K562 (cell line): ENCODE results near the gene IGF2BP3. TPM values are rescaled to one million over a fixed set of nuclear protein-coding genes. Genes with fewer than 3 reads are reported as not detected.

Source experiments
- DPF2 ChIP-seq: fragments of 450-650 bp; IDR thresholded peaks from 2 replicates; pipeline ENCODE4 v1.6.1; 2016
- KHSRP ChIP-seq: fragments of 450-650 bp; IDR thresholded peaks from 2 replicates; pipeline ENCODE4 v1.6.1; 2017
- TEAD1 ChIP-seq, 2 experiments: fragments of 450-650 bp in 1 of 2; sonication (generic) in 1 of 2; formaldehyde crosslinking; IDR thresholded peaks; 2 replicates each; pipeline versions ENCODE4 v1.4.0 to v1.8.0; 2020 to 2022; ENCODE audit warnings: mild to moderate bottlenecking in 2 of 2, missing genetic modification reagents in 1 of 2
- TSC22D4 ChIP-seq: fragments of 450-650 bp; IDR thresholded peaks from 2 replicates; pipeline ENCODE4 v1.6.1; 2016; ENCODE audit warnings: missing genetic modification characterization, missing biosample characterization, control low read depth
- ZNF121 ChIP-seq: sonication (generic); formaldehyde crosslinking; conservative IDR thresholded peaks from 2 replicates; pipeline ENCODE4 v1.8.0; 2022; ENCODE audit warnings: missing genetic modification reagents
- ZNF668 ChIP-seq: fragments of 250-450 bp; sonication (Bioruptor Pico); IDR thresholded peaks from 2 replicates; pipeline ENCODE4 v1.8.0; 2022; ENCODE audit warnings: mild to moderate bottlenecking, inconsistent platforms
- ZNF696 ChIP-seq: fragments of 250-450 bp; sonication (Bioruptor Pico); conservative IDR thresholded peaks from 2 replicates; pipeline ENCODE4 v1.4.0; 2020; ENCODE audit warnings: mild to moderate bottlenecking, moderate library complexity
- polyA plus RNA-seq, 8 experiments: library from polyadenylated mRNA; depleted of rRNA in 4 of 8; stranded (reverse) in 5 of 8; unstranded in 3 of 8; fragments of >200 nt; fragmentation: Nextera tagmentation in 2 of 8; fragmentation: Illumina TruSeq in 1 of 8; extraction: Ambion mirVana in 2 of 8; extraction: Trizol in 1 of 8; gene quantifications; 2 replicates each; pipeline versions ENCODE4 v1.2.1 to v1.2.3, GENCODE V29; 2011 to 2014; ENCODE audit warnings: inconsistent platforms in 1 of 8, missing spikeins in 1 of 8
- total RNA-seq, 7 experiments: library from RNA; depleted of rRNA in 6 of 7; stranded (reverse); fragments of >200 nt in 6 of 7; fragmentation: Illumina TruSeq in 2 of 7; extraction: Trizol in 2 of 7; gene quantifications; 2 replicates each; pipeline versions ENCODE4 v1.2.1 to v1.2.3, GENCODE V29; 2011 to 2021; ENCODE audit warnings: low replicate concordance in 1 of 7
- TF ChIP-seq, protein P1 (sequence below): fragments of 200-600 bp; sonication (generic); IDR thresholded peaks from one replicate; pipeline ENCODE4 v1.6.1; 2012; ENCODE audit warnings: mild to moderate bottlenecking, low read depth, low read length, inconsistent platforms
- TF ChIP-seq, protein P2 (sequence below), 2 experiments: fragments of 250-450 bp in 1 of 2; fragments of 450-650 bp in 1 of 2; sonication (Bioruptor Pico) in 1 of 2; IDR thresholded peaks; 2 replicates each; pipeline versions ENCODE4 v1.6.1 to v1.8.0; 2016 to 2021; ENCODE audit warnings: mild to moderate bottlenecking in 2 of 2, moderate library complexity in 2 of 2, missing compliant biosample characterization in 1 of 2, missing genetic modification characterization in 1 of 2
- TF ChIP-seq, protein P3 (sequence below): fragments of 450-650 bp; IDR thresholded peaks from 2 replicates; pipeline ENCODE4 v1.6.1; 2016
- TF ChIP-seq, protein P4 (sequence below): fragments of 250-450 bp; sonication (Bioruptor Pico); IDR thresholded peaks from 2 replicates; pipeline ENCODE4 v1.4.0; 2020; ENCODE audit warnings: borderline replicate concordance

IGF2BP3 gene
- total and polyA plus RNA-seq, 9 of the 15 experiments (the other 6 are each of a cell fraction or from before 2014, with no cell fraction given), result 8.4 to 88.1 (median 61.2) TPM

DNA sequence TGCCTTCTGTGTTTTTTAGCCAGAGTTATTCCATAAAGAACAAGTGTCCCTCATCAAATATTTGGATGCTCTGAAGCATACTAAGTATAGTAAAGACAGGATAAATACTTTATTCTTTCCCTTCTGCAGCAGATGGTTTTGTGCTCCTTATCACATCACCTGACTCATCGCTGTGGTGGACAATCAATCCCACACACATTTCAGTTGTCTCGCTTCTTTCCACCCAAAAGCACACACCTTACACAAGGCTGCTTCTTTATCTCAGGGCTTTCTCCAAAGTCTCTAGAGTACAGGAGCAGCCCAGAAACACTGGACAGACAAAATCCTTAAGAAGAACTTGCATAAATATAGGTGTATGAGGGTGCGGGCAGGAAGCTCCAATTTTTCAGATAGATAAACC, 43.4 kb downstream of the IGF2BP3 start (continued):
- TF ChIP-seq, protein P1, sequence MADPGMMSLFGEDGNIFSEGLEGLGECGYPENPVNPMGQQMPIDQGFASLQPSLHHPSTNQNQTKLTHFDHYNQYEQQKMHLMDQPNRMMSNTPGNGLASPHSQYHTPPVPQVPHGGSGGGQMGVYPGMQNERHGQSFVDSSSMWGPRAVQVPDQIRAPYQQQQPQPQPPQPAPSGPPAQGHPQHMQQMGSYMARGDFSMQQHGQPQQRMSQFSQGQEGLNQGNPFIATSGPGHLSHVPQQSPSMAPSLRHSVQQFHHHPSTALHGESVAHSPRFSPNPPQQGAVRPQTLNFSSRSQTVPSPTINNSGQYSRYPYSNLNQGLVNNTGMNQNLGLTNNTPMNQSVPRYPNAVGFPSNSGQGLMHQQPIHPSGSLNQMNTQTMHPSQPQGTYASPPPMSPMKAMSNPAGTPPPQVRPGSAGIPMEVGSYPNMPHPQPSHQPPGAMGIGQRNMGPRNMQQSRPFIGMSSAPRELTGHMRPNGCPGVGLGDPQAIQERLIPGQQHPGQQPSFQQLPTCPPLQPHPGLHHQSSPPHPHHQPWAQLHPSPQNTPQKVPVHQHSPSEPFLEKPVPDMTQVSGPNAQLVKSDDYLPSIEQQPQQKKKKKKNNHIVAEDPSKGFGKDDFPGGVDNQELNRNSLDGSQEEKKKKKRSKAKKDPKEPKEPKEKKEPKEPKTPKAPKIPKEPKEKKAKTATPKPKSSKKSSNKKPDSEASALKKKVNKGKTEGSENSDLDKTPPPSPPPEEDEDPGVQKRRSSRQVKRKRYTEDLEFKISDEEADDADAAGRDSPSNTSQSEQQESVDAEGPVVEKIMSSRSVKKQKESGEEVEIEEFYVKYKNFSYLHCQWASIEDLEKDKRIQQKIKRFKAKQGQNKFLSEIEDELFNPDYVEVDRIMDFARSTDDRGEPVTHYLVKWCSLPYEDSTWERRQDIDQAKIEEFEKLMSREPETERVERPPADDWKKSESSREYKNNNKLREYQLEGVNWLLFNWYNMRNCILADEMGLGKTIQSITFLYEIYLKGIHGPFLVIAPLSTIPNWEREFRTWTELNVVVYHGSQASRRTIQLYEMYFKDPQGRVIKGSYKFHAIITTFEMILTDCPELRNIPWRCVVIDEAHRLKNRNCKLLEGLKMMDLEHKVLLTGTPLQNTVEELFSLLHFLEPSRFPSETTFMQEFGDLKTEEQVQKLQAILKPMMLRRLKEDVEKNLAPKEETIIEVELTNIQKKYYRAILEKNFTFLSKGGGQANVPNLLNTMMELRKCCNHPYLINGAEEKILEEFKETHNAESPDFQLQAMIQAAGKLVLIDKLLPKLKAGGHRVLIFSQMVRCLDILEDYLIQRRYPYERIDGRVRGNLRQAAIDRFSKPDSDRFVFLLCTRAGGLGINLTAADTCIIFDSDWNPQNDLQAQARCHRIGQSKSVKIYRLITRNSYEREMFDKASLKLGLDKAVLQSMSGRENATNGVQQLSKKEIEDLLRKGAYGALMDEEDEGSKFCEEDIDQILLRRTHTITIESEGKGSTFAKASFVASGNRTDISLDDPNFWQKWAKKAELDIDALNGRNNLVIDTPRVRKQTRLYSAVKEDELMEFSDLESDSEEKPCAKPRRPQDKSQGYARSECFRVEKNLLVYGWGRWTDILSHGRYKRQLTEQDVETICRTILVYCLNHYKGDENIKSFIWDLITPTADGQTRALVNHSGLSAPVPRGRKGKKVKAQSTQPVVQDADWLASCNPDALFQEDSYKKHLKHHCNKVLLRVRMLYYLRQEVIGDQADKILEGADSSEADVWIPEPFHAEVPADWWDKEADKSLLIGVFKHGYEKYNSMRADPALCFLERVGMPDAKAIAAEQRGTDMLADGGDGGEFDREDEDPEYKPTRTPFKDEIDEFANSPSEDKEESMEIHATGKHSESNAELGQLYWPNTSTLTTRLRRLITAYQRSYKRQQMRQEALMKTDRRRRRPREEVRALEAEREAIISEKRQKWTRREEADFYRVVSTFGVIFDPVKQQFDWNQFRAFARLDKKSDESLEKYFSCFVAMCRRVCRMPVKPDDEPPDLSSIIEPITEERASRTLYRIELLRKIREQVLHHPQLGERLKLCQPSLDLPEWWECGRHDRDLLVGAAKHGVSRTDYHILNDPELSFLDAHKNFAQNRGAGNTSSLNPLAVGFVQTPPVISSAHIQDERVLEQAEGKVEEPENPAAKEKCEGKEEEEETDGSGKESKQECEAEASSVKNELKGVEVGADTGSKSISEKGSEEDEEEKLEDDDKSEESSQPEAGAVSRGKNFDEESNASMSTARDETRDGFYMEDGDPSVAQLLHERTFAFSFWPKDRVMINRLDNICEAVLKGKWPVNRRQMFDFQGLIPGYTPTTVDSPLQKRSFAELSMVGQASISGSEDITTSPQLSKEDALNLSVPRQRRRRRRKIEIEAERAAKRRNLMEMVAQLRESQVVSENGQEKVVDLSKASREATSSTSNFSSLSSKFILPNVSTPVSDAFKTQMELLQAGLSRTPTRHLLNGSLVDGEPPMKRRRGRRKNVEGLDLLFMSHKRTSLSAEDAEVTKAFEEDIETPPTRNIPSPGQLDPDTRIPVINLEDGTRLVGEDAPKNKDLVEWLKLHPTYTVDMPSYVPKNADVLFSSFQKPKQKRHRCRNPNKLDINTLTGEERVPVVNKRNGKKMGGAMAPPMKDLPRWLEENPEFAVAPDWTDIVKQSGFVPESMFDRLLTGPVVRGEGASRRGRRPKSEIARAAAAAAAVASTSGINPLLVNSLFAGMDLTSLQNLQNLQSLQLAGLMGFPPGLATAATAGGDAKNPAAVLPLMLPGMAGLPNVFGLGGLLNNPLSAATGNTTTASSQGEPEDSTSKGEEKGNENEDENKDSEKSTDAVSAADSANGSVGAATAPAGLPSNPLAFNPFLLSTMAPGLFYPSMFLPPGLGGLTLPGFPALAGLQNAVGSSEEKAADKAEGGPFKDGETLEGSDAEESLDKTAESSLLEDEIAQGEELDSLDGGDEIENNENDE, result no peak
- TF ChIP-seq TSC22D4 (tag) (no peak), DPF2 (peak; percentile 96), TEAD1 (CRISPR knock-in tag; IDR thresholded peaks at IDR 0.05) (peak in 1 of 2 experiments; percentile 51; a peak in 1 of 4 replicates), ZNF696 (CRISPR knock-in tag) (no peak), ZNF668 (no peak), KHSRP (no peak), ZNF121 (CRISPR knock-in tag) (no peak)
- TF ChIP-seq, protein P2, sequence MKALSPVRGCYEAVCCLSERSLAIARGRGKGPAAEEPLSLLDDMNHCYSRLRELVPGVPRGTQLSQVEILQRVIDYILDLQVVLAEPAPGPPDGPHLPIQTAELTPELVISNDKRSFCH (CRISPR knock-in tag; IDR thresholded peaks at IDR 0.05), result no peak
- TF ChIP-seq, protein P2 (tag; IDR thresholded peaks at IDR 0.05), result peak; percentile 14; the same call in 1 of the 2 replicates
- TF ChIP-seq, protein P3, sequence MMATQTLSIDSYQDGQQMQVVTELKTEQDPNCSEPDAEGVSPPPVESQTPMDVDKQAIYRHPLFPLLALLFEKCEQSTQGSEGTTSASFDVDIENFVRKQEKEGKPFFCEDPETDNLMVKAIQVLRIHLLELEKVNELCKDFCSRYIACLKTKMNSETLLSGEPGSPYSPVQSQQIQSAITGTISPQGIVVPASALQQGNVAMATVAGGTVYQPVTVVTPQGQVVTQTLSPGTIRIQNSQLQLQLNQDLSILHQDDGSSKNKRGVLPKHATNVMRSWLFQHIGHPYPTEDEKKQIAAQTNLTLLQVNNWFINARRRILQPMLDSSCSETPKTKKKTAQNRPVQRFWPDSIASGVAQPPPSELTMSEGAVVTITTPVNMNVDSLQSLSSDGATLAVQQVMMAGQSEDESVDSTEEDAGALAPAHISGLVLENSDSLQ, result no peak; the same call in 1 of the 2 replicates
- TF ChIP-seq, protein P4, sequence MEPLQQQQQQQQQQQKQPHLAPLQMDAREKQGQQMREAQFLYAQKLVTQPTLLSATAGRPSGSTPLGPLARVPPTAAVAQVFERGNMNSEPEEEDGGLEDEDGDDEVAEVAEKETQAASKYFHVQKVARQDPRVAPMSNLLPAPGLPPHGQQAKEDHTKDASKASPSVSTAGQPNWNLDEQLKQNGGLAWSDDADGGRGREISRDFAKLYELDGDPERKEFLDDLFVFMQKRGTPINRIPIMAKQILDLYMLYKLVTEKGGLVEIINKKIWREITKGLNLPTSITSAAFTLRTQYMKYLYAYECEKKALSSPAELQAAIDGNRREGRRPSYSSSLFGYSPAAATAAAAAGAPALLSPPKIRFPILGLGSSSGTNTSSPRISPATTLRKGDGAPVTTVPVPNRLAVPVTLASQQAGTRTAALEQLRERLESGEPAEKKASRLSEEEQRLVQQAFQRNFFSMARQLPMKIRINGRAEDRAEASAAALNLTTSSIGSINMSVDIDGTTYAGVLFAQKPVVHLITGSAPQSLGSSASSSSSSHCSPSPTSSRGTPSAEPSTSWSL (CRISPR knock-in tag), result no peak
- TF ChIP-seq, all 486 proteins: peak for 61
